Activated CD4-positive, alpha-beta T cell treated with anti-CD3 and anti-CD28 coated beads, Interleukin-2, amount 50 U/mL, for 16 hours (primary cell): ENCODE data around the gene MAML3.

ENCODE experiments used
- DNase-seq: peaks from one replicate; pipeline ENCODE4 v3.0.0-alpha.2; 2020

Gene MAML3

GRCh38 chr4:139887962-139888735, 265.8 kb downstream of the MAML3 start:
- no peak for DNase-seq

DNA sequence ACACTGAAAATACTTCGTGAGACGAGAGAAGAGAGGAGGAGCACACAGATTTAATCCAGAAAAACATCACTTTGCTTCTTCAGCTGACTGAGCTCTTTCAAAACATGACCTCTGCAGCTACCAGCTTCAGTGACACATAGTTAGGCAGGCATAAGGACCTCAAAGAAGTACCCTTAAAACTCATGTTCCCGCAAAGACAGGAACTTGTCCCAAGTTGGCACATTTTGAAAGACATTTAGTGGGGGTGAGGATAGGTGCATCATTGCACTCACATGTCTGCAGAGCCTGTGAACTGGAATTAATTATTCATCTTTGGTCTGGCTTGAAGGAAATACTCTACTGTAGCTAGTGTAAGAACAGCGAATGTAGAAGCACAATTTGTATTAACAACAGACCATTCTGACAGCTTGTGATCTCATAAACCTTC, 266.6 kb downstream of the MAML3 start:
- no peak for DNase-seq

DNA sequence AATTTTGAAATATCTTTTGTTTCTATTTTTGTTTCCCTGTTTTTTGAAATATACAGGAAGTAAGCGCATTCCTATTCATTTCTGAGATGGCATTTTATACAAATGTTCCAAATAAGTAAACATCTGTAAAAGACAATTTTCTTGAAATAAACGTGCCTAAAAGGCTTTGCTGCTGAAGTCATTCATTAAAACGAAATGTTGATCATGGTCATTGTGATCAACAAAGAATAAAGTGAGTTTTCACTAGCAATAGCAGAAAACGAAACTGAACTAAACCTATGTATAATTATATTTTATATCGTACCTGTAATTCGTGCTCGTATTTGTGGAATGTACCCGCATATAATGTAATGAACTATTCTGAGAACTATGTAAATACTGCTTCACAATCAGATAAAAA, 267.2 kb downstream of the MAML3 start:
- no peak for DNase-seq

DNA sequence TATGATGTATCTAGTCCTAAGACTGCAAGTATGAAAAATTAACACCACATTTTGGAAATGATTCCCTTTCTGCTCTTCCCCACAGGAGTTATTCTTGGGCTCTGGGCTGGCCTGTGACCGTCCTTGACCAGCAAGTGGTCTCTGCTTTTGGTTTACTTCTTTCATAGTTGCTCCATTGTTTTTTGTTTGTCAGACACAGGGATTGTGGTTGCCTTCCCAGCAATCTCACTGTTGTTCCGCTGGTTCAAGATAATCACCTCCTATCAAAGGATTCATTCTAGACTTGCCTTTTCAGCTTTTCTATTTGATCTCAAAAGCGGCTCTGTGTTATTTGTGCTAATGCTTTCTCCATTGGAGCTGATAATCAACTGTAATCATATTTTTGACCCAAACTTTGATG, 269.5 kb downstream of the MAML3 start:
- DNase-seq = no peak

DNA sequence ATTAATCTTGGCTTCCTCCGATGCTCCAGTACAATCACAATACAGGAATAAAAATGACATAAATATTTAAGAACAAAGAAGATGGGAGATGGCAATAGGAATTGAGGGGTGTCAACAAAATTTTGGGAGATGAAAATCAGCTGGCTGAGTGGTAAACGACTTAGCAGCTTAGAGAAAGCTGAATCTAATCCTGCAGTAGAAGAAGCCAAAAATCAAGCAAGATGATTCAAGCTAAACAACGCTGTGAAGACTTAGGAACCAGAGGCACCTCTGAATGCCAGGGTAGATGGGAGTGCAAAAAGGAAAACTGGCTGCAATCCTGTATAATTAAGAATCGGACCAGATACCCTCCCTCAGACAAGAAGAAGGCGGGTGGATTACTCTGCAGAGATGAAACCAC, 273.1 kb downstream of the MAML3 start:
- no peak for DNase-seq

DNA sequence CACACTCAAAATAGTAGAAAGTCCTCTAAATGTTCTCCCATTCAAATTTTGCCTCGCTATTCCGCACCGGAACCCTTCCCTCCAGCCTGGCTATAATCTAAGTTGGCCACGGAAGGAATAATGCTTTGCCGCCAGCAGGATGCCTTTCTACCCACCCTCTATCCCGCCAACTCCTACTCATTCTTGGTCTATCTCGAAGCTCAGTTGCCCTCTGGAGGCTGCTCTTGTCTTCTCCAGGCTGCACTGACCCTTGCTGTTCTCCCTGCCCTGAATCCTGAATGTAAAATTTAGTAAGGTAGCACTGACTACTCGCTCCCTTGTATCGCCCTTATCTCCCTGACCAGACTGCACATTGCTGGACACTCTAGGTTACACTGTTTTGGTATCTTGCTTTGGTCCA, 275.9 kb downstream of the MAML3 start:
- no peak for DNase-seq

DNA sequence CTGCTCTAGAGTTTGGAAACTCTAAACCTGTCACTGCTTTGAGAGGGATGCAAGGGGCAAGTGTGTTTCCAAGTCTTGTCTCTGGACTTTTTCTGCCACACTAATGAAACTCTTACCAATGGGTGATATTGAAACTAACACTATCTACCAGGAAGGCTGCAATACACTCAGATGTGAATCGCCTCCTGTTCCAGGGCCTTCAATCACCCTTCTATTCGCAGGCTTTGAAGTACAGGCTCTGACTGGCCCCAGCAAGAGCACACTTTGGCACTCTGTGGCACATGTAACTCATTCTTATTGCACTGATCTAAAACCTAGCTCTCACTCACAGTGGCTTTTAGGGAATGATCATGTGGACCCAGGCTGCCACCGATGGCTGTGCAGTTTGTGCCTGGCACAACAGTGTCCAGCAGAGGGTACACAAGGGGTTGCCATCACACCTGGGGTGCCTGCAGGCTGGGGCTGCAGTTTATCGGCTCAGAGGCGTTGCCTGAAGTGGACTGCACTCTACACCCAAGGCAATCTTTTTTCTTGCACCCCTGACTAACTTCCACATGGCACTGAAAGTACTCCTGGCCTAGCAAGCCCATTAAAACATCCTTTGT, 277.5 kb downstream of the MAML3 start:
- peak; percentile 58 for DNase-seq

DNA sequence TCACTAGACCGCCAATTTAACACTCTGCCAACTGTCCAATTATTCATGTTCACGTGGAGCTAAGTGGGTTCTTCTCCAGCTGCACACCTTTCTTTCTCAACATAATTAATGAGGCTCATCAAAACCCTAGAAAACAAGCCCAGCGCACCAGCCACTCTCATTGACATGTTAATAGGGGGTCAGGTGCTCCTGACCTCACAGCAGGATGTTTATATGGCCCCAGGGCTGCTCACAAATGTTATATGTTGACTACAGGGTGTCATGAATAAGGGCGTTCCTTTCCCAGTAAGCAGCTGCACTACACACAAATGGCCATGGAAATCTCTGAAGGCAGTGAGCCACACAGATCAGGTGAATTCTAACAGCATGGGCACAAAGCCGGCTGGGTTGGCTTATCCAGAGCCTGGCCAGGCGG, 278.6 kb downstream of the MAML3 start:
- DNase-seq = no peak

- DNase-seq = peak; percentile 36
These were observed 280.7 kb downstream of the MAML3 start for GRCh38 chr4:139873111-139873860.

GRCh38 chr4:139872274-139872673, 281.7 kb downstream of the MAML3 start:
- peak; percentile 61 for DNase-seq

- no peak for DNase-seq
These were observed 284.2 kb downstream of the MAML3 start for GRCh38 chr4:139869810-139870209.

- DNase-seq = no peak
These were observed 287.6 kb downstream of the MAML3 start for GRCh38 chr4:139866276-139866962.

GRCh38 chr4:139865537-139865936, 288.4 kb downstream of the MAML3 start:
- DNase-seq = no peak

DNA sequence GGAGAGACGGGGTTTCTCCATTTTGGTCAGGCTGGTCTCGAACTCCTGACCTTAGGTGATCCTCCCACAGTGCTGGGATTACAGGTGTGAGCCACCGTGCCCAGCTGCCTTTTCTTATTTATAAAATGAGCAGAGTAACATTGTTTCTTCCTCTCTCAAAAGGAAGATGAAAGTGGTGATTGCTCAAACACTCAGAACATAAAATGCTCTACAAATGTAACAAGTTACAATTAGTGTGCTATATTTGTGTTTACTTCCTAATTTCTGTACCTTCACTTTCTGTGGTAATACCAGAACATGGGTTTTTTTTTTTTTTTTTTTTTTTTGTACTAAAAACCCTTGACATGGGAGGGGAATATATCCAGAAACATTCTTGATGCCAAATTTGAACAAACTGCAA, 290.5 kb downstream of the MAML3 start:
- no peak for DNase-seq

DNA sequence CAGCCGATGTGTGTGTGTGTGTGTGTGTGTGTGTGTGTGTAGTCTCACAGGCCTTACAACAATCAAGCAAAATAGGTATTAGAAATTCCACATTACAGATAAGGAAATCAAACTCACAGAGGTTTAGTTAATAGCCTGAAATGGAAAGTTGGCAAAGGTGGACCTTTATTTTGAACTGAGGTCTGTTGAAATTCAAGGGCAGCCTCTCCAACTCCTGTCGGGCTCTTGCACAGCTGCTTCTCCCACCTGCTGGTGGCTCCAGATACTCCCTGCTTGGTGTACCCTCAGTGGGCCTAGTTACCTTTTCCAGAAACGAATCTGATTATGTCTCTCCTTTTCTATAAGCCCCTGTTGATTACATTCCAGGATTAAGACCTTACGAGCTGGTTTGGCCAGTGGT, 292.5 kb downstream of the MAML3 start:
- DNase-seq = no peak

- DNase-seq = peak; percentile 57
These were observed 293.5 kb downstream of the MAML3 start for GRCh38 chr4:139860435-139861024.

DNA sequence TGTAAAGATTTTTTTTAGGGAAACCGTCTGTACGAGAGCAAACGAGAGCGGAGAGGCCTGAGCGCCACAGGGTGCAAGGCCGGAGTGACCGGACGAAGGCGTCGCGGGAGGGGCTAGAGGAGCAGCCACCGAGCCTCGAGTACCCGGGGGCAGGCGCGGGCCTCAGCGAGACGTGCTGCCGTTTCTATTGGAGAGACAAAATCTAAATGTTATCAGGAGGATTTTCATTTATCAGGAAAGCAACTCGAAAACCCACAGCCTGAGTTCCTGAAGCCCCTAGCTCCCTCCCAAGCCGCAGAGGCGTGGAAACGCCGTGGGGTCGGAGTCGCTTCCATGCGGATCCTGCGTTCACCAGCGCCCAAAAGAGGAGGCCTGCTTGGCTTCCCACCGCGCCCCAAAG, 294.1 kb downstream of the MAML3 start:
- DNase-seq = no peak

- peak; percentile 92 for DNase-seq
These were observed 295.4 kb downstream of the MAML3 start for GRCh38 chr4:139858436-139859205.

DNA sequence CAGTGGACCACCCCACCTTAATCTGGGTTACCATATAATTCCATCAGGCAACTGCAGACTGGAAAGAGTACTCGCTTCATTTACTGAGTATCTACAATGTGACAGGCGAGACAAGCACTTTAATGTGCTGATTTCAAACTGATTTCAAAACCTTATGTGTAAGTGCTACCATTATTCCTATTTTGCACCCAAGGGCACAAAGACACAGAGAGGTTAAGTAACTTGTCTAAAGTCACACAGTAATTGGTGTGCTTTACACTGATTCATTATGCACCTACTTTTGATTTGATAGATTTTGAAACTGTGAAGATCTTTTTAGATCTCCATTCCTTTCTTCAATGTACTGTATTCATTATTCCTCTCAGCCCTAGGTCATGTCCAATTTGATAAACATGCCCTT, 296.0 kb downstream of the MAML3 start:
- DNase-seq = no peak

DNA sequence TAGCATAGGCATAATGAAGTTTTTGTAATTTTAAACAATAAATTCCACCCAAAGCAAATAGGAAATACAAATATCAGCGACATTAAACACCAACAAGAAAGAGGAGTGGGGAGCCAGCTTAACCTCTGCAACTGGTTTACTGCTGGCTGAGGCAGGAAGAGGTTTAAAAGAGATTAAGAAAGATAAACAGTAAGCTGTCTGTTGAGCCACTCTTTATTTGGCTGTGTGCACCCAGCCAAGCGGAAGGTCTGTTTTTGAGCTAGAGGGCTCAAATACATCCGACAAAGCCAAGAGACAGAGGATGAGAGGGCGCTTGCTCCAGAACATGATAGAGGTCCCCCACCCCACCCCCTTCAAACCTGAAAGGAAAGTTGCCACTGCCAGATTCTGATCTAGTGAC, 297.0 kb downstream of the MAML3 start:
- DNase-seq = peak; percentile 24

GRCh38 chr4:139854668-139855403, 299.1 kb downstream of the MAML3 start:
- DNase-seq = no peak
